B cell (primary cell): ENCODE measurements around the gene NANS. TPM values are rescaled to one million over a fixed set of nuclear protein-coding genes. Genes with fewer than 3 reads are reported as not detected.

ENCODE experiments used
- ATAC-seq: fragments of 200-7000 bp; cut with Tn5 transposase; one replicate; pipeline ENCODE4 v1.10.0; 2021; ENCODE audit warnings: low read depth, mild to moderate bottlenecking, moderate number of reproducible peaks, moderate library complexity
- CTCF ChIA-PET: fragments of 350-600 bp; sonication (Branson Sonifier 250); formaldehyde crosslinking; loops from one replicate; lab custom pipeline; 2021; ENCODE audit warnings: antibody characterized with exemption, inconsistent platforms; lab: Charles Lee
- POLR2A ChIA-PET: fragments of 350-600 bp; sonication (Branson Sonifier 250); formaldehyde crosslinking; loops from one replicate; lab custom pipeline; 2021; ENCODE audit warnings: antibody characterized with exemption; lab: Charles Lee
- DNase-seq: peaks from one replicate; pipeline ENCODE4 v3.0.0; 2013
- H2AFZ ChIP-seq: 2 replicates; pipeline ENCODE4 v1.6.1; 2012; ENCODE audit warnings: mild to moderate bottlenecking, low read depth, low read length; ENCODE audit not compliant: insufficient read depth, poor library complexity, severe bottlenecking
- H3K27ac ChIP-seq, 2 donors: 1 replicate in 1 of 2; 2 replicates in 1 of 2; pipeline ENCODE4 v1.5.1; 2012 to 2013; ENCODE audit warnings: low read length in 2 of 2, mild to moderate bottlenecking in 2 of 2, moderate library complexity in 1 of 2
- H3K27me3 ChIP-seq, 4 experiments: fragments of 200-600 bp in 1 of 4; sonication (generic) in 1 of 4; replicated peaks in 1 of 4; 1 replicate in 2 of 4; 2 replicates in 2 of 4; pipeline versions ENCODE4 v1.6.1 to v1.7.0; 2013 to 2016; ENCODE audit warnings: low read length in 3 of 4, mild to moderate bottlenecking in 2 of 4, mixed read lengths in 1 of 4, moderate library complexity in 1 of 4; ENCODE audit not compliant: insufficient read depth in 4 of 4, control insufficient read depth in 3 of 4; ENCODE audit errors: control extremely low read depth in 1 of 4
- H3K36me3 ChIP-seq, 2 experiments: replicated peaks in 1 of 2; 1 replicate in 1 of 2; 2 replicates in 1 of 2; pipeline versions ENCODE4 v1.6.1 to v1.7.1; 2013; ENCODE audit warnings: low read length in 1 of 2; ENCODE audit not compliant: insufficient read depth in 2 of 2, control insufficient read depth in 1 of 2; ENCODE audit errors: control extremely low read depth in 1 of 2, extremely low read depth in 1 of 2
- H3K4me1 ChIP-seq, 2 donors: fragments of 200-600 bp in 1 of 2; sonication (generic) in 1 of 2; 1 replicate in 1 of 2; 2 replicates in 1 of 2; pipeline versions ENCODE4 v1.5.1 to v1.6.1; 2013 to 2017; ENCODE audit warnings: low read length in 2 of 2; ENCODE audit not compliant: control insufficient read depth in 2 of 2, insufficient read depth in 2 of 2
- H3K4me2 ChIP-seq: replicated peaks from 2 replicates; pipeline ENCODE3; 2012; ENCODE audit warnings: mild to moderate bottlenecking, low read depth, low read length; ENCODE audit not compliant: poor library complexity, severe bottlenecking
- H3K4me3 ChIP-seq, 5 experiments: fragments of 200-600 bp in 1 of 5; sonication (generic) in 1 of 5; 1 replicate in 3 of 5; 2 replicates in 2 of 5; pipeline versions ENCODE4 v1.5.1 to v1.7.0; 2011 to 2016; ENCODE audit warnings: low read length in 4 of 5, mild to moderate bottlenecking in 4 of 5, low read depth in 2 of 5, control low read depth in 1 of 5, moderate library complexity in 1 of 5; ENCODE audit not compliant: insufficient read depth in 1 of 5; ENCODE audit errors: control extremely low read depth in 1 of 5, extremely low read depth in 1 of 5
- H3K79me2 ChIP-seq: fragments of 200-600 bp; sonication (generic); one replicate; pipeline ENCODE4 v1.6.0; 2016; ENCODE audit warnings: low read length; ENCODE audit not compliant: control insufficient read depth, insufficient read depth
- H3K9ac ChIP-seq: fragments of 200-600 bp; sonication (generic); 2 replicates; pipeline ENCODE4 v1.6.1; 2017; ENCODE audit warnings: mild to moderate bottlenecking, low read length, moderate library complexity
- H3K9me3 ChIP-seq, 3 donors: one replicate each; pipeline versions ENCODE4 v1.6.1 to v1.7.1; 2013; ENCODE audit warnings: low read length in 2 of 3; ENCODE audit not compliant: control insufficient read depth in 2 of 3, insufficient read depth in 1 of 3; ENCODE audit errors: control extremely low read depth in 1 of 3
- H4K20me1 ChIP-seq: 2 replicates; pipeline ENCODE4 v1.6.0; 2012; ENCODE audit warnings: mild to moderate bottlenecking, low read length; ENCODE audit not compliant: insufficient read depth, control insufficient read depth, poor library complexity, severe bottlenecking
- H3K27ac Mint-ChIP-seq: one replicate; pipeline ENCODE4 v1.8.0; 2021; ENCODE audit warnings: mixed read lengths
- H3K27me3 Mint-ChIP-seq: one replicate; pipeline ENCODE4 v1.8.0; 2021; ENCODE audit warnings: mixed read lengths
- H3K4me1 Mint-ChIP-seq: one replicate; pipeline ENCODE4 v1.8.0; 2021; ENCODE audit warnings: mixed read lengths
- H3K4me3 Mint-ChIP-seq: one replicate; pipeline ENCODE4 v1.8.0; 2021; ENCODE audit warnings: mixed read lengths
- H3K9me3 Mint-ChIP-seq: one replicate; pipeline ENCODE4 v1.8.0; 2022; ENCODE audit warnings: mixed read lengths; ENCODE audit not compliant: insufficient read depth
- CTCF ChIP-seq: fragments of 200-600 bp; IDR thresholded peaks from one replicate; pipeline ENCODE4 v1.8.0; 2022; ENCODE audit warnings: antibody characterized with exemption, mild to moderate bottlenecking
- EZH2 ChIP-seq: IDR thresholded peaks from 2 replicates; pipeline ENCODE4 v1.6.1; 2012; ENCODE audit warnings: borderline replicate concordance, low read depth, mild to moderate bottlenecking, moderate library complexity, low read length; ENCODE audit not compliant: insufficient read depth, poor library complexity, severe bottlenecking
- WGBS: methylation state at CpG from one replicate; pipeline ENCODE4 v1.1.5; 2013; ENCODE audit warnings: missing lambda C conversion rate; ENCODE audit not compliant: insufficient coverage; 5-methylcytosine and 5-hydroxymethylcytosine counted together
- intact Hi-C: fragments of 100-400 bp; cut with micrococcal nuclease; formaldehyde crosslinking; loops from one replicate; pipeline ENCODE4 v1.10.0; 2022
- polyA plus RNA-seq: library from polyadenylated mRNA; depleted of rRNA; stranded (reverse); fragments of >200 nt; gene quantifications from 2 replicates; pipeline ENCODE4 v1.2.3, GENCODE V29; 2012
- total RNA-seq, 2 donors: library from RNA; stranded (reverse); fragments of 120-200 nt in 1 of 2; gene quantifications; 1 replicate in 1 of 2; 2 replicates in 1 of 2; pipeline versions ENCODE4 v1.2.3 to v1.2.4, GENCODE V29; 2013 to 2022

Gene NANS
- total and polyA plus RNA-seq, 2 donors (not counting 1 experiment from before 2014, with no cell fraction given): 14.2 to 14.9 TPM

- H3K4me2 ChIP-seq: no peak overlapping the region
- no peak overlapping the region for H3K27ac ChIP-seq
- H3K79me2 ChIP-seq: peaks cover 7% of the 10 kb centered on the region
- no peak overlapping the region for H3K4me3 Mint-ChIP-seq
- TF ChIP-seq EZH2: no peak
- no peak for TF ChIP-seq CTCF
- no peak overlapping the region for H3K4me3 ChIP-seq
- DNase-seq: no peak
- peaks cover 0 to 9% of the 10 kb centered on the region in 2 experiments for H3K36me3 ChIP-seq
- no peak overlapping the region for H3K9ac ChIP-seq
- H3K27ac Mint-ChIP-seq: no peak overlapping the region
- intact Hi-C loops: no loop called here
- H3K9me3 Mint-ChIP-seq: no peaks in the 10 kb centered on the region
- POLR2A ChIA-PET: no interaction called here
- H3K4me1 ChIP-seq: no peaks in the 10 kb centered on the region
- WGBS: no CpG with 5 or more reads among the region's 3 CpGs
- no peaks in the 10 kb centered on the region for H3K27me3 Mint-ChIP-seq
- H3K27me3 ChIP-seq: no peaks in the 10 kb centered on the region
- ATAC-seq: no peak
- no peaks in the 10 kb centered on the region for H3K9me3 ChIP-seq
- no peaks in the 10 kb centered on the region for H4K20me1 ChIP-seq
- H2AFZ ChIP-seq: no peak overlapping the region
- H3K4me1 Mint-ChIP-seq: peaks cover 4% of the 10 kb centered on the region
- CTCF ChIA-PET: no interaction called here
These were observed 9.7 kb downstream of the NANS start for GRCh38 chr9:98066235-98066634.

DNA sequence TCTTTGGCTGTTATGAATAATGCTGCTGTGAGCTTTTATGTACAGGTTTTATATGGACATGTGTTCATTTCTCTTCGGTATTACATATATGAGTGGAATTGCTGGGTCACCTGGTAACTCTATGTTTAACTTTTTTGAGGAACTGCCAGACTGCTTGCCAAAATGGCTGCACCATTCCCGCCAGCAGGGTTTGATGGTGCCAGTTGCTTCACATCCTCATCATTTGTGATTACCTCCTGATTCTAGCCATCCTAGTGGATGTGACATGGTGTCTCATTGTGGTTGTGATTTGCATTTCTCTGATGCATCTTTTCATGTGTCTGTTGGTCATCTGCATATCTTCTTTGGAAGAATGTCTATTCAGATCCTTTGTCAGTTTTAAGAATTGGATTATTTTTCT, 10.7 kb downstream of the NANS start:
- ChIA-PET CTCF (no interaction called here), POLR2A (no interaction called here)
- Histone ChIP-seq H3K4me2 (no peak overlapping the region), H3K4me3 (no peak overlapping the region), H2AFZ (no peak overlapping the region), H3K9me3 (no peaks in the 10 kb centered on the region), H3K9ac (no peak overlapping the region), H3K27ac (no peak overlapping the region), H4K20me1 (no peaks in the 10 kb centered on the region), H3K4me1 (no peaks in the 10 kb centered on the region), H3K27me3 (no peaks in the 10 kb centered on the region), H3K79me2 (peaks cover 7% of the 10 kb centered on the region), H3K36me3 (peaks cover 0 to 9% of the 10 kb centered on the region in 2 experiments)
- peaks cover 4% of the 10 kb centered on the region for H3K4me1 Mint-ChIP-seq
- no peaks in the 10 kb centered on the region for H3K27me3 Mint-ChIP-seq
- H3K27ac Mint-ChIP-seq: no peak overlapping the region
- no peak for TF ChIP-seq EZH2
- WGBS: 100% methylated on average over 1 of the region's 2 CpGs
- no peak for ATAC-seq
- intact Hi-C loops: no loop called here
- no peak overlapping the region for H3K4me3 Mint-ChIP-seq
- H3K9me3 Mint-ChIP-seq: no peaks in the 10 kb centered on the region
- DNase-seq: no peak
